Hypothalamus (tissue), 51 donors: ENCODE results near the gene LRRC37A.
A peak's percentile ranks its signal among the peaks of the same experiment; 100 is the strongest.
"Not testable (repeated sequence)": the region's sequence is repeated elsewhere in the genome, so short reads cannot be mapped to it uniquely, and the experiment has no call there.

Experiments used
- DNase-seq, 51 donors: peaks; one replicate each; lab custom pipeline; 2025; lab: John Stamatoyannopoulos, UW

The LRRC37A gene

GRCh38 chr17:46286764-46287221 lies 8.1 kb upstream of the LRRC37A start:
- peak in 27 of 51 donors; percentile 3 to 95 (median 31) for DNase-seq

DNA sequence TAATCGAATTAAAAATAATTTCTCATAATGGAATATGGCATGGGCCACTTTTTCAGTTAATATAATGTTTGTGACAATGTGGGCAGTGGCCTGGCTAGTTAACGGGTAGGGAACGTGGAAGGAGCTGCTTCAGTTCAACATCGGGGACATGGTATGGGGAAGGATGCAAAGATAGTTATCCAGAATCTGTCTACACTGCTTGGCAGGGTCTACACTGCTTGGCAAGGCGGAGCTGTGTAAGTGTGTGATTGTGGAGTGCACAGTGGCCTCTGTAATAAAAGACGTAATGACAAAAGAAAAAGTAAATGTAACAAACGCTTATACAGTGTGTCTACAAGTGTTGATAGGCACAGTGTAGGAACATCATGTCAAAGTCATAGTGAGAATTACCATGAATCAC lies 7.3 kb upstream of the LRRC37A start:
- not testable (repeated sequence) for DNase-seq

GRCh38 chr17:46290906-46291546 lies 3.9 kb upstream of the LRRC37A start:
- peak in 2 of 51 donors; percentile 18 to 21 for DNase-seq

DNA sequence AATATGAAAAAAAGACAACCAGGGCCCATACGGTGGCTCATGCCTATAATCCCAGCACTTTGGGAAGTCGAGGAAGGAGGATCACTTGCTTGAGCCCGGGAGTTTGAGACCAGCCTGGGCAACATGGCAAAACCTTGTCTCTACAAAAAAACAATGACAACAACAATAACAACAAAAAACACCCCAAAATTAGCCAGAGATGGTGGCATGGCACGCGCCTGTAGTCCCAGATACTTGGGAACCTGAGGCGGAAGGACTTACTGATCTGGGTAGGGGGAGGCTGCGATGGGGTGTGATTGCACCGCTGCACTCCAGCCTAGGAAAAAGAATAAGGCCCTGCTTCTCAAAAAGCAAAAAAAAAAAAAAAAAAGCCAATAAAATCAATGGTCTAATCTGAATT lies 3.3 kb upstream of the LRRC37A start:
- DNase-seq = not testable (repeated sequence)

GRCh38 chr17:46341220-46341619 lies 46.3 kb downstream of the LRRC37A start:
- DNase-seq = not testable (repeated sequence)

DNA sequence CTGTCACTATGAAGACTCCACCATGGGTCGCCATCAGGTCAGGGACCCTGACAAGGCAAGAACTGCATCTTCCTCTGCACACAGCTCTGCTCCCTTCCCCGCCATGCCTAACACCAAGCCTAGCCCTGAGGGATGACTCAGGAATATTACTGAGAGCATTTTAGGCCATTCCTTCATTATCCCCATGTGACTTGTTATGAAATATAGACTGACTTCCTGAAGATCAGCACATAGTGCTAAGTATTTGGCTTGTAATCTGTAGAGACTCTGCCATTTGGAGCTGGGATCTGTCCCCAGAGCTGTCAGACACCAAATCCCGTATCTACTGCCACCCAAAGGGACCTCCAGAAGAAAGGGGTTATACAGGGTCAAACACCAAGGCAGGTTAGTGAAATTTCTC lies 47.2 kb downstream of the LRRC37A start:
- not testable (repeated sequence) for DNase-seq

DNA sequence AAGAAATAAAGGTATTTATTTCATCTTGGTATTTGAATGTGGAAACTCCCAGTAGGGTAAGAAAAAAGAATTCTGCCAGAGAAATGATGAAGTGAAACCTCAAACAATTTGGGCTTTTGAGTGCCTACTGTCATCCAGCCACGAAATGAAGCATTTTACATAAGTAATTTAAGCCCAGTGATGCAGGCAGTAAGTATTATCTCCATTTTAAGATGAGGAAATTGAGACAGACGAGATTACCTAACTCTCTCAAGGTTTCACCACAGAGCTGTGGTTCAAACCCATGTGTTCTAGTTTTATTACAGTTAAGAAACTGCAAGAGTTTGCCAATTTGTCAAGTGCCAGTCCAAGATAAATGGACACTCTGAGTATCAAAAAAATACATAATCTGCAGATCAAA lies 53.4 kb downstream of the LRRC37A start:
- not testable (repeated sequence) for DNase-seq

GRCh38 chr17:46349060-46349459 lies 54.1 kb downstream of the LRRC37A start:
- DNase-seq = not testable (repeated sequence)

DNA sequence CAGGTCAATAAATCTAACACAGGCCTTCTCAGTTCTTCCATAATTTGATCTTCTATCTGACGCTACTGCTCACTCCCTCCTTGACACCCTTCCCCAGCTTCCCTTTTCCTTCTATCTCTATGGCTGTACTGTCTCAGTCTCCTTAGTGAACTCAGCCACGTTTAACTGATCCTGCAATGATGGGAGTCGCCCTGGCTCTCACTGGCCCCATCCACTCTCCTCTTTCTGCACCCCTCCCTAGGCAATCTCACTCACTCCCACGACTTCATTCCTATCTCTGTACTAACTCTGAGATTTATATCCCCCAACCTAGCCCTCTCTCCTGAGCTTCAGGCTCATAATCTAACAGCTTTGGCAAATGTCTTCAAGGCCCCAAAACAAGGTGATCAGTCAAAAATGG lies 58.9 kb downstream of the LRRC37A start:
- not testable (repeated sequence) for DNase-seq

- DNase-seq = not testable (repeated sequence)
These were observed 66.3 kb downstream of the LRRC37A start for GRCh38 chr17:46361145-46361735.

- not testable (repeated sequence) for DNase-seq
These were observed 66.8 kb downstream of the LRRC37A start, which contains the start of gene ARL17B for GRCh38 chr17:46361755-46362154. TSS of gene ARL17B (minus strand) at chr17:46361766. CDS start at chr17:46358397, 3,369 bp downstream.

DNA sequence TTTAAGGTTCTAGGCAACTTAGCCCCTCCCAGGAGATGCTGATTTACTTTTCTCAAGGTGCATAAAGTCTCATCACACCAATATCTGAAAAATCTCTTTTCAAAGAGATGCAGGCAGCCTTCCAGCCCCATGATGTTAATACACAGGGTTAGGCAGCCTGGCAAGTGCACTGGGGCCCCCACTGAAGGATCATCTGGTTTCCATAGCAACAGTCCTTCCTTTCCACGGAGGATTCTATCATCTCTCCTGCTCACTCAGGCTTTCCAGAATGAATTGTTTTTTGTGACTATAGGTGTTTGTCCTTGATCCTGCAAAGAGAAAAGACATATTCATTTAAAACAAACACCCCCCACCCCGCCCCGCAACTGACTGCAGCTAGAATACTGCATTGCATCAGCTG lies 72.6 kb downstream of the LRRC37A start:
- DNase-seq = not testable (repeated sequence)

- DNase-seq = not testable (repeated sequence)
These were observed 77.6 kb downstream of the LRRC37A start for GRCh38 chr17:46372236-46373229.

GRCh38 chr17:46373418-46373817 lies 78.5 kb downstream of the LRRC37A start:
- DNase-seq = not testable (repeated sequence)

- DNase-seq = not testable (repeated sequence)
These were observed 88.2 kb downstream of the LRRC37A start for GRCh38 chr17:46383118-46383517.

GRCh38 chr17:46385491-46385890 lies 90.6 kb downstream of the LRRC37A start:
- DNase-seq = not testable (repeated sequence)
